K562 (cell line): ENCODE measurements around the gene PLSCR3. TPM values are rescaled to one million over a fixed set of nuclear protein-coding genes. Genes with fewer than 3 reads are reported as not detected.

ENCODE experiments used
- ATAC-seq: fragments of 200-7000 bp; cut with Tn5 transposase; 3 replicates; pipeline ENCODE4 v1.9.1; 2020; ENCODE audit warnings: moderate library complexity
- BruUV-seq: library from RNA; stranded (reverse); fragments of 400-500 nt; replicated peaks from 2 replicates; lab custom pipeline; 2021; lab: Mats Ljungman, UMichigan
- CTCF ChIA-PET: fragments of 300-600 bp; formaldehyde crosslinking; extraction: SDS; loops from one replicate; lab custom pipeline; 2021; ENCODE audit warnings: low intra/inter-chr PET ratio; lab: Yijun Ruan, JAX
- POLR2A ChIA-PET: fragments of 300-600, 350-650 bp; sonication (Branson Sonifier 250); formaldehyde crosslinking; extraction: SDS; loops from one replicate; lab custom pipeline; 2021; ENCODE audit warnings: antibody characterized with exemption, inconsistent platforms; lab: Yijun Ruan, JAX
- DNase-seq, 4 experiments: peaks; one replicate each; pipeline versions ENCODE4 v3.0.0 to v3.0.0-alpha.2; 2011 to 2018; ENCODE audit warnings: low spot score in 3 of 4, mixed read lengths in 3 of 4; ENCODE audit errors: extremely low read depth in 1 of 4
- FAIRE-seq: peaks from 2 replicates; lab custom pipeline; 2011; peaks lifted over from hg19 to GRCh38; lab: Jason Lieb, UNC
- H2AFZ ChIP-seq: 2 replicates; pipeline ENCODE4 v1.6.0; 2011; ENCODE audit warnings: low read depth, low read length, control low read depth, inconsistent platforms
- H3K27ac ChIP-seq: fragments of 200-600 bp; 3 replicates; pipeline ENCODE4 v1.8.0; 2011; ENCODE audit warnings: low read depth, mild to moderate bottlenecking, control low read depth, inconsistent platforms, low read length, moderate library complexity, mixed read lengths; ENCODE audit errors: extremely low read depth
- H3K27me3 ChIP-seq, 2 experiments: fragments of 300-600 bp in 1 of 2; 2 replicates in 1 of 2; 3 replicates in 1 of 2; pipeline versions ENCODE4 v1.6.0 to v1.8.0; 2011; ENCODE audit warnings: inconsistent platforms in 2 of 2, low read length in 2 of 2, mild to moderate bottlenecking in 1 of 2, mixed read lengths in 1 of 2, moderate library complexity in 1 of 2; ENCODE audit not compliant: control insufficient read depth in 2 of 2, insufficient read depth in 2 of 2
- H3K36me3 ChIP-seq: fragments of 300-600 bp; 3 replicates; pipeline ENCODE4 v1.8.0; 2011; ENCODE audit warnings: mild to moderate bottlenecking, low read length, inconsistent platforms; ENCODE audit not compliant: control insufficient read depth, insufficient read depth
- H3K4me1 ChIP-seq, 2 experiments: fragments of 200-600 bp in 1 of 2; replicated peaks in 1 of 2; 2 replicates in 1 of 2; 3 replicates in 1 of 2; pipeline versions ENCODE4 v1.5.1 to v1.8.0; 2011; ENCODE audit warnings: inconsistent platforms in 2 of 2, low read length in 2 of 2, mild to moderate bottlenecking in 1 of 2, mixed read lengths in 1 of 2, moderate library complexity in 1 of 2; ENCODE audit not compliant: control insufficient read depth in 2 of 2, insufficient read depth in 2 of 2
- H3K4me2 ChIP-seq: 2 replicates; pipeline ENCODE4 v1.6.1; 2011; ENCODE audit warnings: low read length, control low read depth, inconsistent platforms, mixed read lengths; ENCODE audit not compliant: insufficient read depth
- H3K4me3 ChIP-seq: fragments of 200-600 bp; sonication (generic), shearing (Covaris generic); 2 replicates; pipeline ENCODE4 v1.5.1; 2016; ENCODE audit warnings: control low read depth, inconsistent platforms
- H3K79me2 ChIP-seq: fragments of 200-600 bp; 3 replicates; pipeline ENCODE4 v1.8.0; 2011; ENCODE audit warnings: low read length, inconsistent platforms; ENCODE audit not compliant: control insufficient read depth, insufficient read depth
- H3K9ac ChIP-seq, 2 experiments: 2 replicates each; pipeline versions ENCODE4 v1.6.0 to v1.6.1; 2011; ENCODE audit warnings: low read depth in 2 of 2, low read length in 2 of 2, control low read depth in 1 of 2, inconsistent platforms in 1 of 2, mild to moderate bottlenecking in 1 of 2, mixed read lengths in 1 of 2; ENCODE audit not compliant: insufficient read depth in 1 of 2
- H3K9me1 ChIP-seq: one replicate; pipeline ENCODE4 v1.6.0; 2011; ENCODE audit warnings: inconsistent platforms, mild to moderate bottlenecking, low read length, moderate library complexity; ENCODE audit not compliant: control insufficient read depth, insufficient read depth
- H3K9me3 ChIP-seq: replicated peaks from 2 replicates; pipeline ENCODE4 v1.5.1; 2011; ENCODE audit warnings: low read depth, low read length, inconsistent platforms; ENCODE audit not compliant: control insufficient read depth, insufficient read depth
- H4K20me1 ChIP-seq: replicated peaks from 2 replicates; pipeline ENCODE4 v1.6.1; 2011; ENCODE audit warnings: low read length, inconsistent platforms, mixed read lengths; ENCODE audit not compliant: control insufficient read depth, insufficient read depth
- CTCFL ChIP-seq: IDR thresholded peaks from 2 replicates; pipeline ENCODE4 v1.6.1; 2011; ENCODE audit warnings: borderline replicate concordance, low read depth, mild to moderate bottlenecking, moderate library complexity, low read length; ENCODE audit not compliant: insufficient read depth, poor library complexity, severe bottlenecking
- ETV1 ChIP-seq: fragments of 450-650 bp; conservative IDR thresholded peaks from 2 replicates; pipeline ENCODE4 v1.6.1; 2016; ENCODE audit warnings: missing genetic modification characterization, control low read depth, low read depth, missing compliant biosample characterization
- HNRNPL ChIP-seq: fragments of 200-400 bp; formaldehyde crosslinking; IDR thresholded peaks from 2 replicates; pipeline ENCODE4 v1.6.1; 2017; ENCODE audit warnings: low read depth, mild to moderate bottlenecking, low read length
- JUN ChIP-seq, 2 experiments: sonication (generic) in 1 of 2; formaldehyde crosslinking in 1 of 2; IDR thresholded peaks; 2 replicates each; pipeline versions ENCODE4 v1.6.1 to v1.8.0; 2012 to 2022; ENCODE audit warnings: borderline replicate concordance in 2 of 2, mild to moderate bottlenecking in 2 of 2, improper control_type of control experiment in 1 of 2, low read depth in 1 of 2, low read length in 1 of 2, missing genetic modification reagents in 1 of 2
- NONO ChIP-seq, 2 experiments: fragments of 200-400 bp in 1 of 2; fragments of 450-650 bp in 1 of 2; formaldehyde crosslinking in 1 of 2; IDR thresholded peaks; 2 replicates each; pipeline ENCODE4 v1.6.1; 2017; ENCODE audit warnings: low read depth in 2 of 2, mild to moderate bottlenecking in 2 of 2, moderate library complexity in 2 of 2, low read length in 1 of 2
- SMAD4 ChIP-seq: fragments of 250-450 bp; sonication (Bioruptor Pico); conservative IDR thresholded peaks from 2 replicates; pipeline ENCODE4 v1.8.0; 2021; ENCODE audit warnings: inconsistent platforms, mild to moderate bottlenecking, moderate library complexity
- U2AF1 ChIP-seq: fragments of 200-400 bp; formaldehyde crosslinking; optimal IDR thresholded peaks from 2 replicates; pipeline ENCODE3; 2017; ENCODE audit warnings: mild to moderate bottlenecking, low read depth, low read length, moderate library complexity
- ZNF124 ChIP-seq: sonication (generic); formaldehyde crosslinking; IDR thresholded peaks from 2 replicates; pipeline ENCODE4 v1.8.1; 2022; ENCODE audit warnings: missing genetic modification reagents
- WGBS: fragments of 100-300 bp; shearing (Covaris generic); methylation state at CpG from one replicate; pipeline ENCODE4 v1.1.6; 2016; ENCODE audit warnings: low coverage, mixed read lengths; ENCODE audit not compliant: insufficient coverage; ENCODE audit errors: missing lambda C conversion rate; 5-methylcytosine and 5-hydroxymethylcytosine counted together
- in situ Hi-C: fragments of 300-500 bp; cut with MboI; formaldehyde crosslinking; loops from 4 replicates; pipeline ENCODE4 v1.15.0; 2018; ENCODE audit warnings: inconsistent platforms, mixed read lengths
- intact Hi-C: fragments of 100-400 bp; cut with micrococcal nuclease; formaldehyde crosslinking; loops from 2 replicates; pipeline ENCODE4 v1.14.2; 2022
- polyA plus RNA-seq, 8 experiments: library from polyadenylated mRNA; depleted of rRNA in 4 of 8; stranded (reverse) in 5 of 8; unstranded in 3 of 8; fragments of >200 nt; fragmentation: Nextera tagmentation in 2 of 8; fragmentation: Illumina TruSeq in 1 of 8; extraction: Ambion mirVana in 2 of 8; extraction: Trizol in 1 of 8; gene quantifications; 2 replicates each; pipeline versions ENCODE4 v1.2.1 to v1.2.3, GENCODE V29; 2011 to 2014; ENCODE audit warnings: inconsistent platforms in 1 of 8, missing spikeins in 1 of 8
- total RNA-seq, 7 experiments: library from RNA; depleted of rRNA in 6 of 7; stranded (reverse); fragments of >200 nt in 6 of 7; fragmentation: Illumina TruSeq in 2 of 7; extraction: Trizol in 2 of 7; gene quantifications; 2 replicates each; pipeline versions ENCODE4 v1.2.1 to v1.2.3, GENCODE V29; 2011 to 2021; ENCODE audit warnings: low replicate concordance in 1 of 7

PLSCR3 gene
- total and polyA plus RNA-seq, 9 of the 15 experiments (the other 6 are each of a cell fraction or from before 2014, with no cell fraction given): 3.2 to 16.8 (median 4.5) TPM

- CTCF ChIA-PET: no interaction called here
- H3K9me1 ChIP-seq: no peaks in the 10 kb centered on the region
- peaks cover 10 to 30% of the 10 kb centered on the region in 2 experiments; a peak in 3 of 5 replicates for H3K4me1 ChIP-seq
- H4K20me1 ChIP-seq: no peaks in the 10 kb centered on the region
- H2AFZ ChIP-seq: no peak within 1 kb of the TSS
- H3K9ac ChIP-seq: 0 out of 4 replicates have a peak within 1 kb of the TSS, but pooled peaks of 1 of the 2 experiments have one; percentile 17
- H3K79me2 ChIP-seq: peaks cover 7% of the 10 kb centered on the region; the same call in 2 of the 3 replicates
- TF ChIP-seq U2AF1: no peak
- TF ChIP-seq SMAD4 (CRISPR knock-in tag): no peak
- TF ChIP-seq JUN (IDR thresholded peaks at IDR 0.05; ENCODE audit: borderline replicate concordance, low read depth, low read length): no peak
- no peak for TF ChIP-seq JUN (CRISPR knock-in tag; IDR thresholded peaks at IDR 0.05; ENCODE audit: borderline replicate concordance)
- no peak for TF ChIP-seq ETV1 (tag)
- no peak for TF ChIP-seq CTCFL
- TF ChIP-seq HNRNPL: no peak
- no peak for TF ChIP-seq ZNF124 (CRISPR knock-in tag)
- no peak for TF ChIP-seq NONO (IDR thresholded peaks at IDR 0.05; ENCODE audit: low read depth in 2 of 2, low read length in 1 of 2)
- H3K9me3 ChIP-seq: no peaks in the 10 kb centered on the region
- ATAC-seq: no peak
- intact Hi-C loops (no loop called here), in situ Hi-C loops (no loop called here)
- H3K36me3 ChIP-seq: 0 out of 3 replicates have a peak, but pooled peaks cover 3% of the 10 kb centered on the region
- POLR2A ChIA-PET: interaction anchor here (0.5 to 0.7 kb wide), 3 partner anchors 16 to 1665 kb away, joined by 3 read pairs; no protein-coding TSS in a partner anchor
- DNase-seq: no peak
- H3K4me2 ChIP-seq: no peak within 1 kb of the TSS
- H3K4me3 ChIP-seq: no peak within 1 kb of the TSS
- FAIRE-seq: no peak
- H3K27ac ChIP-seq: no peak within 1 kb of the TSS
- 40% methylated on average over 2 of the region's 12 CpGs for WGBS
- BruUV-seq: no TSS peak
- no peaks in the 10 kb centered on the region for H3K27me3 ChIP-seq
These were observed 13.3 kb upstream of the PLSCR3 start, which contains the start of gene NLGN2 for GRCh38 chr17:7407485-7408251. NLGN2 (plus strand) TSS chr17:7407845; CDS start chr17:7408256, 411 bp downstream.
